Endodermal cell (in vitro differentiated cells): ENCODE results near the gene SLC9A7. TPM values are rescaled to one million over a fixed set of nuclear protein-coding genes. Genes with fewer than 3 reads are reported as not detected.

Experiments used
- DNase-seq: peaks from one replicate; pipeline ENCODE4 v3.0.0-alpha.2; 2017
- H3K27ac ChIP-seq: 2 replicates; pipeline ENCODE4 v1.5.1; 2013; ENCODE audit warnings: mild to moderate bottlenecking, low read depth, low read length, moderate library complexity
- H3K27me3 ChIP-seq: 2 replicates; pipeline ENCODE4 v1.6.1; 2013; ENCODE audit warnings: mild to moderate bottlenecking, low read length, moderate library complexity; ENCODE audit not compliant: insufficient read depth, control insufficient read depth, poor library complexity, severe bottlenecking
- H3K36me3 ChIP-seq: 2 replicates; pipeline ENCODE4 v1.7.0; 2013; ENCODE audit warnings: mild to moderate bottlenecking, low read length, moderate library complexity; ENCODE audit not compliant: control insufficient read depth, insufficient read depth
- H3K4me1 ChIP-seq: one replicate; pipeline ENCODE4 v1.7.0; 2013; ENCODE audit warnings: low read length; ENCODE audit not compliant: control insufficient read depth, insufficient read depth
- H3K4me3 ChIP-seq: 2 replicates; pipeline ENCODE4 v1.5.1; 2013; ENCODE audit warnings: mild to moderate bottlenecking, low read length, moderate library complexity
- H3K9ac ChIP-seq: 2 replicates; pipeline ENCODE4 v1.6.1; 2013; ENCODE audit warnings: mild to moderate bottlenecking, low read length, moderate library complexity; ENCODE audit not compliant: poor library complexity, severe bottlenecking; ENCODE audit errors: extremely low read depth
- H3K9me3 ChIP-seq: 2 replicates; pipeline ENCODE4 v1.6.1; 2013; ENCODE audit warnings: mild to moderate bottlenecking, low read length, moderate library complexity; ENCODE audit not compliant: control insufficient read depth
- H3K27ac Mint-ChIP-seq: 2 replicates; pipeline ENCODE4 v1.8.0; 2020; ENCODE audit warnings: mixed read lengths
- H3K27me3 Mint-ChIP-seq: 2 replicates; pipeline ENCODE4 v1.8.0; 2021; ENCODE audit warnings: mild to moderate bottlenecking, mixed read lengths; ENCODE audit not compliant: insufficient read depth
- H3K36me3 Mint-ChIP-seq: 2 replicates; pipeline ENCODE4 v1.8.0; 2020; ENCODE audit warnings: low read depth, mixed read lengths
- H3K4me1 Mint-ChIP-seq: 2 replicates; pipeline ENCODE4 v1.8.0; 2020; ENCODE audit warnings: mixed read lengths
- H3K4me3 Mint-ChIP-seq: 2 replicates; pipeline ENCODE4 v1.8.0; 2020; ENCODE audit warnings: mild to moderate bottlenecking, moderate library complexity, mixed read lengths
- H3K9me3 Mint-ChIP-seq: 2 replicates; pipeline ENCODE4 v1.8.0; 2020; ENCODE audit warnings: mild to moderate bottlenecking, mixed read lengths
- WGBS, 2 experiments: methylation state at CpG; one replicate each; pipeline versions ENCODE4 v1.1.5 to v1.1.7; 2013; ENCODE audit warnings: missing lambda C conversion rate in 2 of 2, mixed read lengths in 1 of 2; ENCODE audit not compliant: insufficient coverage in 1 of 2, insufficient read length in 1 of 2; 5-methylcytosine and 5-hydroxymethylcytosine counted together
- total RNA-seq, 2 donors: library from RNA; stranded (reverse); fragmentation: NEBNext Ultra II Directional in 1 of 2; extraction: Animal tissue kit (Norgen Biotek cat#: 25700) in 1 of 2; gene quantifications; 2 replicates in 1 of 2; 3 replicates in 1 of 2; pipeline ENCODE4 v1.2.1, GENCODE V29; 2021
- TF ChIP-seq, protein P1 (sequence below): fragments of 200-600 bp; sonication (generic); conservative IDR thresholded peaks from 2 replicates; pipeline ENCODE4 v1.5.0; 2021; ENCODE audit warnings: antibody characterized with exemption, mild to moderate bottlenecking

Gene SLC9A7
- total RNA-seq, 2 donors from 2014 or later = 23.7 to 25.3 TPM

DNA sequence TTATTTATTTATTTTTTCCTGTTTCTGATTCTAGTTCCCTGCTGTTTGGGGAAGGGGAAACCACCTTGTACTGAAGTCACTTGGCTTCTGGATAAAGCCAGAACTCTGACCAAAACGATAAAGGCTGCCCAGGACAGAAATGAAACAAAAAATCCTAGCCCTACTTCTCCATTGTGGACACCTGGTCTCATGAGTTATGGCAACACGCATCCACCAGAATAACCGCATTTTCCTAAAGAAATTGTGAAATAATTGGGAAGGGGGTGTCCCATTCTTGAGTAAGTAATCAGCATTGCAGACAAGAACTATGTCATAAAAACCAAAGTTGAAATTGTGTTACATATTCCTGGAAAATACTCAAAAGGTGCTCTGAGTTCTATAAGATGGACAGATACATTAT is 42.1 kb downstream of the SLC9A7 start:
- Mint-ChIP-seq H3K27ac (no peak overlapping the region), H3K4me1 (peaks cover 12% of the 10 kb centered on the region), H3K36me3 (no peaks in the 10 kb centered on the region), H3K9me3 (peaks cover 41% of the 10 kb centered on the region), H3K27me3 (no peaks in the 10 kb centered on the region), H3K4me3 (no peak overlapping the region)
- Histone ChIP-seq H3K9ac (no peak overlapping the region), H3K4me3 (no peak overlapping the region), H3K4me1 (no peaks in the 10 kb centered on the region), H3K27me3 (no peaks in the 10 kb centered on the region), H3K36me3 (no peaks in the 10 kb centered on the region), H3K27ac (no peak overlapping the region), H3K9me3 (no peaks in the 10 kb centered on the region)
- TF ChIP-seq, protein P1, sequence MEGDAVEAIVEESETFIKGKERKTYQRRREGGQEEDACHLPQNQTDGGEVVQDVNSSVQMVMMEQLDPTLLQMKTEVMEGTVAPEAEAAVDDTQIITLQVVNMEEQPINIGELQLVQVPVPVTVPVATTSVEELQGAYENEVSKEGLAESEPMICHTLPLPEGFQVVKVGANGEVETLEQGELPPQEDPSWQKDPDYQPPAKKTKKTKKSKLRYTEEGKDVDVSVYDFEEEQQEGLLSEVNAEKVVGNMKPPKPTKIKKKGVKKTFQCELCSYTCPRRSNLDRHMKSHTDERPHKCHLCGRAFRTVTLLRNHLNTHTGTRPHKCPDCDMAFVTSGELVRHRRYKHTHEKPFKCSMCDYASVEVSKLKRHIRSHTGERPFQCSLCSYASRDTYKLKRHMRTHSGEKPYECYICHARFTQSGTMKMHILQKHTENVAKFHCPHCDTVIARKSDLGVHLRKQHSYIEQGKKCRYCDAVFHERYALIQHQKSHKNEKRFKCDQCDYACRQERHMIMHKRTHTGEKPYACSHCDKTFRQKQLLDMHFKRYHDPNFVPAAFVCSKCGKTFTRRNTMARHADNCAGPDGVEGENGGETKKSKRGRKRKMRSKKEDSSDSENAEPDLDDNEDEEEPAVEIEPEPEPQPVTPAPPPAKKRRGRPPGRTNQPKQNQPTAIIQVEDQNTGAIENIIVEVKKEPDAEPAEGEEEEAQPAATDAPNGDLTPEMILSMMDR = no peak
- no peak for DNase-seq
- WGBS, 2 experiments = 93% methylated on average over 3 of the region's 3 CpGs; no CpG with 5 or more reads in 1 of the 2 experiments

DNA sequence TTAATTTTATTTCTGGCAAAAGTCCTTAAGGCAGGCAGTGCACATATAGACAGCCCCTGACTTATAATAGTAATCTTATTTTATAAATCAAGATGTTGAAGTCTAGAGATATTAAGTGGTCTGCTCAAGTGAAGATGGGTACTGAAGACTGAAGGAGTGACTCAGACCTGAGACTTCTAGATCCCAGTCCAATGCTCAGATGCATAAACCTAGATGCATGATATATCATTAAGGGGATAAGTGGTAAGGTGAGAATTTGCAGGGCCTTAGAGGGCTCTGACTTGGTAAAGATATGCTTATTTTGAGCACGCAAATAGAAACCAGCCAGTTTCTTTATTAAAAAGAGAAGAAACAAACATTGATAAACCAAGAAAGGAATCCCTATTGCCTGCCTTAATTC is 42.9 kb downstream of the SLC9A7 start:
- WGBS, 2 experiments = 100% methylated on average over 1 of the region's 1 CpG; no CpG with 5 or more reads in 1 of the 2 experiments
- H3K9ac ChIP-seq = no peak overlapping the region
- Mint-ChIP-seq H3K36me3 (no peaks in the 10 kb centered on the region), H3K4me1 (peaks cover 12% of the 10 kb centered on the region), H3K4me3 (no peak overlapping the region), H3K27ac (no peak overlapping the region), H3K9me3 (peaks cover 48% of the 10 kb centered on the region), H3K27me3 (no peaks in the 10 kb centered on the region)
- TF ChIP-seq, protein P1 = no peak
- no peaks in the 10 kb centered on the region for H3K27me3 ChIP-seq
- H3K9me3 ChIP-seq = no peaks in the 10 kb centered on the region
- H3K27ac ChIP-seq = no peak overlapping the region
- H3K36me3 ChIP-seq = no peaks in the 10 kb centered on the region
- DNase-seq = no peak
- no peaks in the 10 kb centered on the region for H3K4me1 ChIP-seq
- no peak overlapping the region for H3K4me3 ChIP-seq

DNA sequence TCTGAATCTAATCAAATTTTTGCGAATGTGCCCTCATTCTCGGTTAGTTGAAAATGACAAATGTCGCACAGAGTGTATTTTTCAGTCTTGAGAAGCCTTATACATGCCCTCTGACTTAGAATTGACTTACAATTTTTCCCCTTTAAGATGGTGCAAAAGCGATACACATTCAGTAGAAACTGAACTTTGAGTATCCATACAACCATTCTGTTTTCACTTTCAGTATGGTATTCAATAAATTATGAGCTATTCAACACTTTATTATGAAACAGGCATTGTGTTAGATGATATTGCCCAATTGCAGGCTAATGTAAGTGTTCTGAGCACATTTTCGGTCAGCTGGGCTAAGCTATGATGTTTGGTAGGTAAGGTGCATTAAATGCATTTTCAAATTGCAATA is 43.4 kb downstream of the SLC9A7 start:
- Mint-ChIP-seq H3K27ac (no peak overlapping the region), H3K4me1 (peaks cover 14% of the 10 kb centered on the region), H3K9me3 (peaks cover 49% of the 10 kb centered on the region), H3K27me3 (no peaks in the 10 kb centered on the region), H3K36me3 (no peaks in the 10 kb centered on the region), H3K4me3 (no peak overlapping the region)
- no peak overlapping the region for H3K9ac ChIP-seq
- H3K9me3 ChIP-seq = no peaks in the 10 kb centered on the region
- TF ChIP-seq, protein P1 = no peak
- H3K4me1 ChIP-seq = no peaks in the 10 kb centered on the region
- WGBS, 2 experiments = 83 to 99% methylated on average over 3 to 5 of the region's 5 CpGs
- no peaks in the 10 kb centered on the region for H3K27me3 ChIP-seq
- no peak for DNase-seq
- no peaks in the 10 kb centered on the region for H3K36me3 ChIP-seq
- no peak overlapping the region for H3K27ac ChIP-seq
- no peak overlapping the region for H3K4me3 ChIP-seq
